GM13977 (cell line): ENCODE data around the gene GLIPR1.
"Not testable (repeated sequence)": the region's sequence is repeated elsewhere in the genome, so short reads cannot be mapped to it uniquely, and the experiment has no call there.

Experiments used
- DNase-seq: peaks from one replicate; pipeline ENCODE4 v3.0.0; 2012; ENCODE audit warnings: low spot score
- CTCF ChIP-seq: IDR thresholded peaks from 2 replicates; pipeline ENCODE4 v1.5.1; 2012; ENCODE audit warnings: mild to moderate bottlenecking, control low read depth; ENCODE audit not compliant: insufficient read depth; ENCODE audit errors: extremely low read depth, missing control alignments
- in situ Hi-C: fragments of 300-500 bp; cut with MboI; formaldehyde crosslinking; loops from one replicate; pipeline ENCODE4 v1.12.0; 2022; ENCODE audit warnings: low sequenced_read_pairs, low pct_unique_long_range_greater_than_20kb, mixed read lengths, inconsistent platforms; ENCODE audit not compliant: unreplicated experiment

Gene GLIPR1

DNA sequence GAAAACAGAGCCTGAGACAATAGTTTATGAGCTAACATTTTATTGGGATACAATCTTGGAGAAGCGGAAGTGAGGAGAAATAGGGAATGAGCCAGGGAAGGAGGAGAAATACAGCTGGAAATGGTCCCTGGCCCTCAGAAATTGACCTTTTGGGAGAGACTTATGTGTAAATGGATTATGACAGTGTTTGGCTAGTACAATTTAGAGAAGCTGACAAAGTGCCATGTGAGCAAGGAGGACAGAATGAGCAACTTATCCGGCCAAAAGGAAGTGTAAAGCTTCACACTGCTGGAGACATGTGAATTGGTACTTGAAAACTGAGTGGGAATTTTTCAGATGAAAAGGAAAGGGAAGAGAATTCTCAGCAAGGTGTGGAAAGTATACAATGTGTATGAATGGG lies 2.9 kb downstream of the GLIPR1 start:
- in situ Hi-C loops = no loop called here
- no peak for TF ChIP-seq CTCF
- DNase-seq = no peak

- DNase-seq, in situ Hi-C loops: not testable (repeated sequence)
Measured at GRCh38 chr12:75484450-75484849, 3.9 kb downstream of the GLIPR1 start.

- in situ Hi-C loops = no loop called here
- no peak for TF ChIP-seq CTCF
- no peak for DNase-seq
Measured at GRCh38 chr12:75487308-75487707, 6.8 kb downstream of the GLIPR1 start.

- DNase-seq = no peak
- in situ Hi-C loops = no loop called here
- TF ChIP-seq CTCF = peak; percentile 37
Measured at GRCh38 chr12:75488553-75488952, 8.0 kb downstream of the GLIPR1 start.

DNA sequence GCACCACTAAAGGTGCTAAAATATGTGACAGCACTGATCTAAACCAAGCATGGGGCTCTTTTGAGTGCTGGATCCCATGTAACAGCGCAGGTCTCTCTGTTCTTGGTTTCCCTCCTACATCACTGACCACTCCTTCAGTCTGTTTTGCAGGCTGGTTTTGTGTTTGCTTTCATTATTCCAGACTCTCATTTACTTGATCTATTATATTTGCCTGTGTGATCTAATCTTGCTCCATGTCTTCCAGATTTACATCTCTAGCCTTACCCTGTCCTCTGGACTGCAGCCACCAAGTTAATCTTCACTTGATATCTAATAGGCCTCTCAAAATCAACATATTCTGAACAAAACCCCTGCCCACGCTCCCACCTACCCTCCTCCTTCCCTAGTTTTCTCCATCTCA lies 8.6 kb downstream of the GLIPR1 start:
- no peak for DNase-seq
- no peak for TF ChIP-seq CTCF
- in situ Hi-C loops = no loop called here

- in situ Hi-C loops = no loop called here
- DNase-seq = no peak
- TF ChIP-seq CTCF = no peak
Measured at GRCh38 chr12:75489613-75490210, 9.2 kb downstream of the GLIPR1 start.

DNA sequence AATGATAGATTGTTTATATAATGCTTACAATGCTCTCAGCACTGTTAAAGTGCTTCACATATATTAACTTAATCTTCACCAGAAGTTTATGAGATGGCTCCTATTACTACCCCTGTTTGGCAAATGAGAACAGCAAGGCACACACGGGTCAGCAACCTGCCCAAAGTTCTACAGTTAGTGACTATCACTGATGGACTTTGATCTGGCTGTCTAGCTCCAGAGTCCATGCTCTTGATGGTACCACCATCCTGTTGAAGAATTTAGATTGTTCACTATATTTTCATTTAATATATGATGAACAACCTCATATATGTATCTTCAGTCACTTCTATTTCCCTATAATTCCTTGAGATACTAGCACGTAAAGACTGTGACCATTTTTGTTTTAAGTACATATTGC lies 10.6 kb downstream of the GLIPR1 start:
- no peak for TF ChIP-seq CTCF
- DNase-seq = no peak
- in situ Hi-C loops = no loop called here
